Breast epithelium (tissue), 4 donors: ENCODE data around the gene APOL3. TPM values are rescaled to one million over a fixed set of nuclear protein-coding genes. Genes with fewer than 3 reads are reported as not detected.
"Not testable (repeated sequence)": the region's sequence is repeated elsewhere in the genome, so short reads cannot be mapped to it uniquely, and the experiment has no call there.

Experiments
- DNase-seq, 2 donors: peaks; one replicate each; pipeline ENCODE4 v3.0.0-alpha.2; 2019; ENCODE audit warnings: low spot score in 2 of 2
- H3K27ac ChIP-seq, 2 donors: fragments of 200-600 bp; sonication (generic) in 1 of 2; one replicate each; pipeline ENCODE4 v1.5.1; 2016 to 2019; ENCODE audit warnings: mild to moderate bottlenecking in 1 of 2
- H3K27me3 ChIP-seq, 2 donors: fragments of 200-600 bp; sonication (generic) in 1 of 2; one replicate each; pipeline versions ENCODE4 v1.5.1 to v1.6.0; 2017 to 2019; ENCODE audit warnings: control low read depth in 1 of 2, mild to moderate bottlenecking in 1 of 2
- H3K36me3 ChIP-seq: fragments of 200-600 bp; one replicate; pipeline ENCODE4 v1.5.1; 2019
- H3K4me1 ChIP-seq, 2 donors: fragments of 200-600 bp; sonication (generic); one replicate each; pipeline ENCODE4 v1.5.1; 2016 to 2019; ENCODE audit warnings: control low read depth in 1 of 2
- H3K4me3 ChIP-seq, 3 donors: fragments of 200-600 bp; sonication (generic); 1 replicate in 2 of 3; 2 replicates in 1 of 3; pipeline ENCODE4 v1.5.1; 2016 to 2019; ENCODE audit warnings: mild to moderate bottlenecking in 3 of 3, moderate library complexity in 2 of 3
- H3K9me3 ChIP-seq, 2 donors: fragments of 200-600 bp; sonication (generic) in 1 of 2; one replicate each; pipeline ENCODE4 v1.5.1; 2016 to 2019; ENCODE audit warnings: control low read depth in 1 of 2
- POLR2A ChIP-seq: fragments of 450-650 bp; IDR thresholded peaks from one replicate; pipeline ENCODE4 v1.6.1; 2016; ENCODE audit warnings: antibody characterized with exemption, mild to moderate bottlenecking, moderate library complexity
- POLR2AphosphoS5 ChIP-seq, 3 donors: sonication (generic); formaldehyde crosslinking; IDR thresholded peaks; one replicate each; pipeline ENCODE4 v1.6.1; 2017; ENCODE audit warnings: antibody characterized with exemption in 3 of 3
- intact Hi-C: fragments of 100-400 bp; cut with DNase I; formaldehyde crosslinking; loops from one replicate; pipeline ENCODE4 v1.15.1; 2023; ENCODE audit warnings: low total_unique reads
- total RNA-seq, 3 donors: library from RNA; depleted of rRNA; stranded (reverse); fragments of >200 nt; gene quantifications; one replicate each; pipeline ENCODE4 v1.1.0, GENCODE V29; 2016
- TF ChIP-seq, protein P1 (sequence below), 3 donors: fragments of 450-650 bp; IDR thresholded peaks; one replicate each; pipeline ENCODE4 v1.5.1; 2016 to 2017; ENCODE audit warnings: antibody characterized with exemption in 3 of 3, mild to moderate bottlenecking in 3 of 3, moderate library complexity in 3 of 3

APOL3 gene
- total RNA-seq, 3 donors from 2014 or later: 46.5 to 130 (median 101) TPM

DNA sequence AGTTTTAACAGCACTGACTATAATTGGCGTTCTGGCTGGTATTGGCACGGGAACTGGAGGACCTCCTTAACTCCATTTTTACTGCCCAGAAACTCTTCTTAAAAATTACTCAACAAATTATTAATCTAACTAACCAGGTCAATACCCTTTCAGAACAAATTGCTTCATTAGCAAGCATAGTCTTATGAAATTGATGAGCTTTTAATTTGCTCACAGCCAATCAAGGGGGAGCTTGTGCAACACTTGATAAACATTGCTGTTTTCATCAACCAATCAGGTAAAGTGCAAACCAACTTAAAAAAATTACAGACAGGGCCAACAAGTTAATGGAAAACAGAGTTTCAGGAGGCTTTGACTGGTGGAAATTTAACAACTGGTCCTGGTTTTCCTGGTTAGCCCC, 4.6 kb upstream of the APOL3 start:
- Histone ChIP-seq H3K36me3 (no peaks in the 10 kb centered on the region), H3K4me1 (peaks cover 0 to 5% of the 10 kb centered on the region in 2 donors), H3K27me3 (no peaks in the 10 kb centered on the region), H3K27ac (no peak overlapping the region), H3K9me3 (no peaks in the 10 kb centered on the region), H3K4me3 (no peak overlapping the region)
- no peak for DNase-seq
- intact Hi-C loops: loop anchor here (5.0 kb wide), 1 partner anchor 577 kb away; no protein-coding TSS in a partner anchor
- TF ChIP-seq POLR2A (no peak), POLR2AphosphoS5 (IDR thresholded peaks at IDR 0.05) (no peak)
- TF ChIP-seq, protein P1, sequence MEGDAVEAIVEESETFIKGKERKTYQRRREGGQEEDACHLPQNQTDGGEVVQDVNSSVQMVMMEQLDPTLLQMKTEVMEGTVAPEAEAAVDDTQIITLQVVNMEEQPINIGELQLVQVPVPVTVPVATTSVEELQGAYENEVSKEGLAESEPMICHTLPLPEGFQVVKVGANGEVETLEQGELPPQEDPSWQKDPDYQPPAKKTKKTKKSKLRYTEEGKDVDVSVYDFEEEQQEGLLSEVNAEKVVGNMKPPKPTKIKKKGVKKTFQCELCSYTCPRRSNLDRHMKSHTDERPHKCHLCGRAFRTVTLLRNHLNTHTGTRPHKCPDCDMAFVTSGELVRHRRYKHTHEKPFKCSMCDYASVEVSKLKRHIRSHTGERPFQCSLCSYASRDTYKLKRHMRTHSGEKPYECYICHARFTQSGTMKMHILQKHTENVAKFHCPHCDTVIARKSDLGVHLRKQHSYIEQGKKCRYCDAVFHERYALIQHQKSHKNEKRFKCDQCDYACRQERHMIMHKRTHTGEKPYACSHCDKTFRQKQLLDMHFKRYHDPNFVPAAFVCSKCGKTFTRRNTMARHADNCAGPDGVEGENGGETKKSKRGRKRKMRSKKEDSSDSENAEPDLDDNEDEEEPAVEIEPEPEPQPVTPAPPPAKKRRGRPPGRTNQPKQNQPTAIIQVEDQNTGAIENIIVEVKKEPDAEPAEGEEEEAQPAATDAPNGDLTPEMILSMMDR (IDR thresholded peaks at IDR 0.05): no peak

GRCh38 chr22:36164621-36165020, 4.1 kb upstream of the APOL3 start:
- no peak overlapping the region for H3K27ac ChIP-seq
- TF ChIP-seq POLR2A (no peak), POLR2AphosphoS5 (IDR thresholded peaks at IDR 0.05) (no peak)
- TF ChIP-seq, protein P1 (IDR thresholded peaks at IDR 0.05): no peak
- H3K27me3 ChIP-seq: no peaks in the 10 kb centered on the region
- intact Hi-C loops: loop anchor here (5.0 kb wide), 1 partner anchor 578 kb away; no protein-coding TSS in a partner anchor
- peaks cover 0 to 5% of the 10 kb centered on the region in 2 donors for H3K4me1 ChIP-seq
- DNase-seq: no peak
- no peak overlapping the region for H3K4me3 ChIP-seq
- H3K9me3 ChIP-seq: no peaks in the 10 kb centered on the region
- H3K36me3 ChIP-seq: no peaks in the 10 kb centered on the region

DNA sequence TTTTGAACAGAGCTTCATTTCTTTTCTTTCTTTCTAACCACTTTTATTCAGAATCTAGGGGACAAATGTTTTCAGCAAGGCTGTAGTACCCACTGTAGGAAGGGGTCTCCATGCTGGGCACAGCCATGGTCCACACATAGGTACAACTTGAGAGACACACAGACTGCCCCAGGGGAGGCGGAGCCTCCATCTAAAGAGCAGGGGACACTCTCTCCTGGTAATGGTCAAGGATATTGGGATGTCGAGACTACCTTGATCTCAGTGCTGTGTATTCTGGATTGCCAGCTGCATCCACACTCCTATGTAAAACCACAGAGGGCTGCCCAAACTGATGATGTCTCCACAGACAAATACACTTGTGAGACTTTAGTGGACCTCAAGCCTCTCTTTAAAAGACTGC, 2.9 kb upstream of the APOL3 start:
- intact Hi-C loops: no loop called here
- H3K4me3 ChIP-seq: no peak overlapping the region
- no peak overlapping the region for H3K27ac ChIP-seq
- DNase-seq: no peak
- H3K36me3 ChIP-seq: no peaks in the 10 kb centered on the region
- TF ChIP-seq, protein P1 (IDR thresholded peaks at IDR 0.05): no peak
- TF ChIP-seq POLR2A (no peak), POLR2AphosphoS5 (IDR thresholded peaks at IDR 0.05) (no peak)
- H3K4me1 ChIP-seq: peaks cover 0 to 5% of the 10 kb centered on the region in 2 donors
- no peaks in the 10 kb centered on the region for H3K27me3 ChIP-seq
- H3K9me3 ChIP-seq: no peaks in the 10 kb centered on the region

GRCh38 chr22:36162127-36163034, 1.8 kb upstream of the APOL3 start:
- Histone ChIP-seq H3K36me3 (no peaks in the 10 kb centered on the region), H3K27ac (peak overlapping the region in 1 of 2 donors; percentile 99), H3K9me3 (no peaks in the 10 kb centered on the region), H3K4me1 (peaks cover 8% of the 10 kb centered on the region in 2 donors), H3K4me3 (no peak overlapping the region), H3K27me3 (no peaks in the 10 kb centered on the region)
- intact Hi-C loops: no loop called here
- DNase-seq: no peak
- no peak for TF ChIP-seq POLR2A
- TF ChIP-seq, protein P1 (IDR thresholded peaks at IDR 0.05): no peak
- no peak for TF ChIP-seq POLR2AphosphoS5 (IDR thresholded peaks at IDR 0.05)

DNA sequence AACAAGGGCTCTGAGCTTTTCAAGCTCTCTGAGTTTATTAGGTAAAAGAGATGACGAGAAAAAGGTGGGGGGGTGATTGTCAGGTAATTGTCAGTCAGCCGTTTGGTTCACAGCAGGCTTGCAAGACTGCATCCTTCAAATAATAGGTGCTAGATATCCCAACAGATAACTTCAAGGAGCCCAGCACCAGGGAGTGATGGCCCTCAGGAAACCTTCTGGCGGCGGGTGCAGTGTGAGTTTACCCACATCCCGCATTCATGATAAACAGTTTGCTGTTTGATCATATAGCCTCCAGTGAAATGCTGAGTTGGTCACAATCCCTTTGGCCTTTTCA, 1.2 kb upstream of the APOL3 start:
- Histone ChIP-seq H3K27ac (peak overlapping the region in 1 of 2 donors; percentile 99), H3K4me1 (peaks cover 9 to 13% of the 10 kb centered on the region in 2 donors)
- H3K36me3 ChIP-seq, intact Hi-C loops, H3K9me3 ChIP-seq, DNase-seq, H3K4me3 ChIP-seq, H3K27me3 ChIP-seq: not testable (repeated sequence)
